PC-3 (cell line): Measurements from ENCODE around the gene PHF1.
"Not testable (repeated sequence)": the region's sequence is repeated elsewhere in the genome, so short reads cannot be mapped to it uniquely, and the experiment has no call there.

ENCODE experiments used
- EZH2 ChIP-seq: fragments of 300-600 bp; sonication (generic); IDR thresholded peaks from one replicate; pipeline ENCODE4 v1.6.1; 2017; ENCODE audit warnings: antibody characterized with exemption, mild to moderate bottlenecking, low read length; ENCODE audit not compliant: unreplicated experiment
- EZH2phosphoT487 ChIP-seq: fragments of 300-600 bp; sonication (generic); IDR thresholded peaks from 2 replicates; pipeline ENCODE4 v1.6.1; 2018; ENCODE audit warnings: mild to moderate bottlenecking, antibody characterized with exemption, low read length, borderline replicate concordance
- TF ChIP-seq, protein P1 (sequence below): fragments of 300-600 bp; sonication (generic); conservative IDR thresholded peaks from 2 replicates; pipeline ENCODE4 v1.5.1; 2017; ENCODE audit warnings: antibody characterized with exemption, low read depth, mild to moderate bottlenecking, low read length

- TF ChIP-seq, protein P1, sequence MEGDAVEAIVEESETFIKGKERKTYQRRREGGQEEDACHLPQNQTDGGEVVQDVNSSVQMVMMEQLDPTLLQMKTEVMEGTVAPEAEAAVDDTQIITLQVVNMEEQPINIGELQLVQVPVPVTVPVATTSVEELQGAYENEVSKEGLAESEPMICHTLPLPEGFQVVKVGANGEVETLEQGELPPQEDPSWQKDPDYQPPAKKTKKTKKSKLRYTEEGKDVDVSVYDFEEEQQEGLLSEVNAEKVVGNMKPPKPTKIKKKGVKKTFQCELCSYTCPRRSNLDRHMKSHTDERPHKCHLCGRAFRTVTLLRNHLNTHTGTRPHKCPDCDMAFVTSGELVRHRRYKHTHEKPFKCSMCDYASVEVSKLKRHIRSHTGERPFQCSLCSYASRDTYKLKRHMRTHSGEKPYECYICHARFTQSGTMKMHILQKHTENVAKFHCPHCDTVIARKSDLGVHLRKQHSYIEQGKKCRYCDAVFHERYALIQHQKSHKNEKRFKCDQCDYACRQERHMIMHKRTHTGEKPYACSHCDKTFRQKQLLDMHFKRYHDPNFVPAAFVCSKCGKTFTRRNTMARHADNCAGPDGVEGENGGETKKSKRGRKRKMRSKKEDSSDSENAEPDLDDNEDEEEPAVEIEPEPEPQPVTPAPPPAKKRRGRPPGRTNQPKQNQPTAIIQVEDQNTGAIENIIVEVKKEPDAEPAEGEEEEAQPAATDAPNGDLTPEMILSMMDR: not testable (repeated sequence)
- not testable (repeated sequence) for TF ChIP-seq EZH2phosphoT487, EZH2
These were observed 47.3 kb upstream of the PHF1 start for GRCh38 chr6:33363486-33363885.
